CD14-positive monocyte (primary cell): ENCODE results near the gene COL13A1. TPM values are rescaled to one million over a fixed set of nuclear protein-coding genes. Genes with fewer than 3 reads are reported as not detected.

Source experiments
- DNase-seq, 3 donors: peaks; one replicate each; pipeline ENCODE4 v3.0.0-alpha.2; 2011 to 2022
- H2AFZ ChIP-seq: 2 replicates; pipeline ENCODE4 v1.6.0; 2012; ENCODE audit warnings: mild to moderate bottlenecking, low read depth, low read length, inconsistent platforms; ENCODE audit not compliant: insufficient read depth, poor library complexity, severe bottlenecking
- H3K27ac ChIP-seq, 2 donors: 1 replicate in 1 of 2; 2 replicates in 1 of 2; pipeline ENCODE4 v1.5.1; 2012 to 2013; ENCODE audit warnings: low read length in 2 of 2, control low read depth in 1 of 2, inconsistent platforms in 1 of 2, low read depth in 1 of 2, mild to moderate bottlenecking in 1 of 2
- H3K27me3 ChIP-seq, 2 donors: one replicate each; pipeline versions ENCODE4 v1.6.0 to v1.6.1; 2011 to 2013; ENCODE audit warnings: low read length in 2 of 2; ENCODE audit not compliant: control insufficient read depth in 2 of 2, insufficient read depth in 2 of 2
- H3K36me3 ChIP-seq, 2 donors: replicated peaks in 1 of 2; 1 replicate in 1 of 2; 2 replicates in 1 of 2; pipeline versions ENCODE4 v1.5.1 to v1.6.1; 2012 to 2013; ENCODE audit warnings: low read length in 2 of 2, control low read depth in 1 of 2, inconsistent platforms in 1 of 2, mild to moderate bottlenecking in 1 of 2; ENCODE audit not compliant: insufficient read depth in 2 of 2, control insufficient read depth in 1 of 2
- H3K4me1 ChIP-seq, 2 donors: 1 replicate in 1 of 2; 2 replicates in 1 of 2; pipeline versions ENCODE4 v1.5.1 to v1.6.1; 2012 to 2013; ENCODE audit warnings: low read length in 2 of 2, control low read depth in 1 of 2, inconsistent platforms in 1 of 2, mild to moderate bottlenecking in 1 of 2, moderate library complexity in 1 of 2; ENCODE audit not compliant: insufficient read depth in 2 of 2, control insufficient read depth in 1 of 2
- H3K4me2 ChIP-seq: replicated peaks from 2 replicates; pipeline ENCODE3; 2012; ENCODE audit warnings: low read length, moderate library complexity, mild to moderate bottlenecking; ENCODE audit not compliant: poor library complexity, severe bottlenecking; ENCODE audit errors: extremely low read depth
- H3K4me3 ChIP-seq, 3 experiments: fragments of 200-600 bp in 1 of 3; sonication (generic) in 1 of 3; replicated peaks in 1 of 3; 1 replicate in 2 of 3; 2 replicates in 1 of 3; pipeline ENCODE4 v1.5.1; 2011 to 2013; ENCODE audit warnings: low read length in 3 of 3, mild to moderate bottlenecking in 3 of 3, control low read depth in 2 of 3, low read depth in 2 of 3, inconsistent platforms in 1 of 3, moderate library complexity in 1 of 3
- H3K79me2 ChIP-seq: 2 replicates; pipeline ENCODE4 v1.6.0; 2012; ENCODE audit warnings: mild to moderate bottlenecking, control low read depth, inconsistent platforms, low read length, moderate library complexity; ENCODE audit not compliant: insufficient read depth
- H3K9ac ChIP-seq: 2 replicates; pipeline ENCODE4 v1.6.0; 2017; ENCODE audit warnings: low read length, mild to moderate bottlenecking; ENCODE audit not compliant: insufficient read depth, poor library complexity, severe bottlenecking
- H3K9me3 ChIP-seq, 2 donors: replicated peaks in 1 of 2; 1 replicate in 1 of 2; 2 replicates in 1 of 2; pipeline versions ENCODE4 v1.5.1 to v1.6.1; 2012 to 2013; ENCODE audit warnings: low read length in 2 of 2, control low read depth in 1 of 2; ENCODE audit not compliant: control insufficient read depth in 1 of 2, insufficient read depth in 1 of 2
- H4K20me1 ChIP-seq: 2 replicates; pipeline ENCODE4 v1.6.0; 2012; ENCODE audit warnings: mild to moderate bottlenecking, low read length, control low read depth, moderate library complexity; ENCODE audit not compliant: insufficient read depth
- H3K27ac Mint-ChIP-seq, 7 donors: one replicate each; pipeline ENCODE4 v1.8.0; 2020; ENCODE audit warnings: mild to moderate bottlenecking in 7 of 7, mixed read lengths in 7 of 7, moderate library complexity in 6 of 7, inconsistent platforms in 2 of 7
- H3K27me3 Mint-ChIP-seq, 3 donors: one replicate each; pipeline ENCODE4 v1.8.0; 2021 to 2022; ENCODE audit warnings: low read depth in 3 of 3, mild to moderate bottlenecking in 3 of 3, mixed read lengths in 3 of 3, moderate library complexity in 3 of 3, inconsistent platforms in 1 of 3
- H3K36me3 Mint-ChIP-seq, 2 donors: one replicate each; pipeline ENCODE4 v1.8.0; 2020; ENCODE audit warnings: mixed read lengths in 2 of 2, inconsistent platforms in 1 of 2, mild to moderate bottlenecking in 1 of 2
- H3K4me1 Mint-ChIP-seq: one replicate; pipeline ENCODE4 v1.8.0; 2020; ENCODE audit warnings: mild to moderate bottlenecking, mixed read lengths
- H3K4me3 Mint-ChIP-seq, 2 donors: one replicate each; pipeline ENCODE4 v1.8.0; 2020; ENCODE audit warnings: mild to moderate bottlenecking in 2 of 2, mixed read lengths in 2 of 2, moderate library complexity in 1 of 2
- H3K9me3 Mint-ChIP-seq, 7 donors: one replicate each; pipeline ENCODE4 v1.8.0; 2020 to 2022; ENCODE audit warnings: mixed read lengths in 7 of 7, mild to moderate bottlenecking in 6 of 7, moderate library complexity in 6 of 7, inconsistent platforms in 2 of 7
- CTCF ChIP-seq: fragments of 200-600 bp; IDR thresholded peaks from one replicate; pipeline ENCODE4 v1.8.0; 2022; ENCODE audit warnings: antibody characterized with exemption, mild to moderate bottlenecking
- WGBS: methylation state at CpG from one replicate; pipeline ENCODE4 v1.1.5; 2013; ENCODE audit warnings: missing lambda C conversion rate; ENCODE audit not compliant: insufficient coverage; 5-methylcytosine and 5-hydroxymethylcytosine counted together
- intact Hi-C, 2 donors: fragments of 100-400 bp; cut with micrococcal nuclease; formaldehyde crosslinking; loops; one replicate each; pipeline versions ENCODE4 v1.15.0 to v1.15.1; 2023
- polyA plus RNA-seq, 3 donors: library from polyadenylated mRNA; depleted of rRNA in 1 of 3; unstranded in 2 of 3; stranded (reverse) in 1 of 3; fragments of 300-500 nt in 2 of 3; fragments of >200 nt in 1 of 3; fragmentation: Illumina TruSeq in 2 of 3; gene quantifications; 1 replicate in 2 of 3; 2 replicates in 1 of 3; pipeline ENCODE4 v1.2.3, GENCODE V29; 2012 to 2021

Gene COL13A1
- polyA plus RNA-seq, 3 donors = not detected

GRCh38 chr10:69769395-69769992, 32.2 kb upstream of the COL13A1 start:
- no peak overlapping the region for H3K4me2 ChIP-seq
- H4K20me1 ChIP-seq = no peaks in the 10 kb centered on the region

GRCh38 chr10:69772933-69773704, 28.6 kb upstream of the COL13A1 start:
- H3K36me3 Mint-ChIP-seq = no peaks in the 10 kb centered on the region
- Histone ChIP-seq H2AFZ (no peak overlapping the region), H3K4me3 (no peak overlapping the region), H3K79me2 (no peaks in the 10 kb centered on the region), H3K4me2 (no peak overlapping the region), H4K20me1 (no peaks in the 10 kb centered on the region), H3K36me3 (no peaks in the 10 kb centered on the region), H3K9me3 (no peaks in the 10 kb centered on the region), H3K4me1 (no peaks in the 10 kb centered on the region), H3K9ac (no peak overlapping the region), H3K27ac (no peak overlapping the region), H3K27me3 (no peaks in the 10 kb centered on the region)
- DNase-seq = no peak
- H3K4me3 Mint-ChIP-seq = no peak overlapping the region
- WGBS = 79% methylated on average over 3 of the region's 8 CpGs
- H3K27me3 Mint-ChIP-seq = peaks cover 7 to 13% (median 8%) of the 10 kb centered on the region in 3 donors
- intact Hi-C loops = no loop called here
- H3K27ac Mint-ChIP-seq = peak overlapping the region in 1 of 7 donors; percentile 11
- peaks cover 7% of the 10 kb centered on the region for H3K4me1 Mint-ChIP-seq
- no peak for TF ChIP-seq CTCF
- H3K9me3 Mint-ChIP-seq = peaks cover 0 to 7% (median 4%) of the 10 kb centered on the region in 7 donors

More at GRCh38 chr10:69769395-69769992, 32.2 kb upstream of the COL13A1 start:
- H3K79me2 ChIP-seq = no peaks in the 10 kb centered on the region
- no peaks in the 10 kb centered on the region for H3K9me3 ChIP-seq
- peaks cover 0 to 7% (median 4%) of the 10 kb centered on the region in 7 donors for H3K9me3 Mint-ChIP-seq
- no peaks in the 10 kb centered on the region for H3K36me3 Mint-ChIP-seq
- no peak overlapping the region for H3K27ac ChIP-seq
- H3K4me1 ChIP-seq = no peaks in the 10 kb centered on the region
- H3K4me3 ChIP-seq = no peak overlapping the region
- no peaks in the 10 kb centered on the region for H3K36me3 ChIP-seq
- no peak for TF ChIP-seq CTCF
- no peak overlapping the region for H2AFZ ChIP-seq
- no peak for DNase-seq
- 60% methylated on average over 7 of the region's 10 CpGs for WGBS
- intact Hi-C loops = no loop called here
- H3K27me3 Mint-ChIP-seq = peaks cover 4 to 12% (median 6%) of the 10 kb centered on the region in 3 donors
- no peaks in the 10 kb centered on the region for H3K27me3 ChIP-seq
- peaks cover 7% of the 10 kb centered on the region for H3K4me1 Mint-ChIP-seq
- H3K9ac ChIP-seq = no peak overlapping the region
- no peak overlapping the region for H3K27ac Mint-ChIP-seq
- no peak overlapping the region for H3K4me3 Mint-ChIP-seq
